ENCODE data around the gene ZBTB16.

Gene ZBTB16

GRCh38 chr11:114171257-114172054, 111.9 kb downstream of the ZBTB16 start:
- no peak for DNase-seq (ENCODE audit: low read depth in 1 of 2, low spot score in 1 of 2)
- Histone ChIP-seq H3K4me3 (replicated peaks; ENCODE audit: insufficient read depth, low read length) (no peak overlapping the region), H3K27me3 (ENCODE audit: insufficient read depth, poor library complexity, severe bottlenecking) (no peaks in the 10 kb centered on the region)

GRCh38 chr11:114172055-114172861, 112.7 kb downstream of the ZBTB16 start:
- no peaks in the 10 kb centered on the region for H3K27me3 ChIP-seq (ENCODE audit: insufficient read depth, poor library complexity, severe bottlenecking)
- no peak for DNase-seq (ENCODE audit: low read depth in 1 of 2, low spot score in 1 of 2)
- TF ChIP-seq POLR2AphosphoS5 (IDR thresholded peaks at IDR 0.05; ENCODE audit: low read depth), result no peak
- TF ChIP-seq CTCF (IDR thresholded peaks at IDR 0.05; ENCODE audit: insufficient read depth, low read length), result no peak
- no peak for TF ChIP-seq GABPA (IDR thresholded peaks at IDR 0.05; ENCODE audit: low read depth)
- no peak for TF ChIP-seq SPI1 (IDR thresholded peaks at IDR 0.05; ENCODE audit: borderline replicate concordance, low read depth)
- TF ChIP-seq REST (IDR thresholded peaks at IDR 0.05; ENCODE audit: insufficient replicate concordance, low read depth), result no peak
- no peak overlapping the region for H3K4me3 ChIP-seq (replicated peaks; ENCODE audit: insufficient read depth, low read length)
- H3K27ac ChIP-seq (replicated peaks), result no peak overlapping the region

More at GRCh38 chr11:114171257-114172054, 111.9 kb downstream of the ZBTB16 start:
- TF ChIP-seq CTCF (IDR thresholded peaks at IDR 0.05; ENCODE audit: insufficient read depth, low read length) (no peak), GABPA (IDR thresholded peaks at IDR 0.05; ENCODE audit: low read depth) (no peak), POLR2AphosphoS5 (IDR thresholded peaks at IDR 0.05; ENCODE audit: low read depth) (no peak), SPI1 (IDR thresholded peaks at IDR 0.05; ENCODE audit: borderline replicate concordance, low read depth) (no peak), REST (IDR thresholded peaks at IDR 0.05; ENCODE audit: insufficient replicate concordance, low read depth) (no peak)
- no peak overlapping the region for H3K27ac ChIP-seq (replicated peaks)

- TF ChIP-seq POLR2AphosphoS5 (IDR thresholded peaks at IDR 0.05; ENCODE audit: low read depth) (no peak), GABPA (IDR thresholded peaks at IDR 0.05; ENCODE audit: low read depth) (no peak), SPI1 (IDR thresholded peaks at IDR 0.05; ENCODE audit: borderline replicate concordance, low read depth) (no peak), CTCF (IDR thresholded peaks at IDR 0.05; ENCODE audit: insufficient read depth, low read length) (no peak), REST (IDR thresholded peaks at IDR 0.05; ENCODE audit: insufficient replicate concordance, low read depth) (no peak)
- Histone ChIP-seq H3K27me3 (ENCODE audit: insufficient read depth, poor library complexity, severe bottlenecking) (no peaks in the 10 kb centered on the region), H3K27ac (replicated peaks) (no peak overlapping the region), H3K4me3 (replicated peaks; ENCODE audit: insufficient read depth, low read length) (no peak overlapping the region)
- DNase-seq (ENCODE audit: low read depth in 1 of 2, low spot score in 1 of 2), result no peak
Observed at GRCh38 chr11:114172871-114173444, 113.4 kb downstream of the ZBTB16 start.

All from HL-60 (cell line).